Cerebellar cortex (tissue), 1 donor: ENCODE data around the gene ZFAND4.
"Not testable (repeated sequence)": the region's sequence is repeated elsewhere in the genome, so short reads cannot be mapped to it uniquely, and the experiment has no call there.

Experiments
- DNase-seq: peaks from one replicate; pipeline ENCODE4 v3.0.0-alpha.2; 2015; ENCODE audit warnings: low spot score

Gene ZFAND4

GRCh38 chr10:45589868-45590267 lies 82.7 kb downstream of the ZFAND4 start:
- no peak for DNase-seq

- no peak for DNase-seq
Measured at GRCh38 chr10:45589009-45589408, 83.6 kb downstream of the ZFAND4 start.

DNA sequence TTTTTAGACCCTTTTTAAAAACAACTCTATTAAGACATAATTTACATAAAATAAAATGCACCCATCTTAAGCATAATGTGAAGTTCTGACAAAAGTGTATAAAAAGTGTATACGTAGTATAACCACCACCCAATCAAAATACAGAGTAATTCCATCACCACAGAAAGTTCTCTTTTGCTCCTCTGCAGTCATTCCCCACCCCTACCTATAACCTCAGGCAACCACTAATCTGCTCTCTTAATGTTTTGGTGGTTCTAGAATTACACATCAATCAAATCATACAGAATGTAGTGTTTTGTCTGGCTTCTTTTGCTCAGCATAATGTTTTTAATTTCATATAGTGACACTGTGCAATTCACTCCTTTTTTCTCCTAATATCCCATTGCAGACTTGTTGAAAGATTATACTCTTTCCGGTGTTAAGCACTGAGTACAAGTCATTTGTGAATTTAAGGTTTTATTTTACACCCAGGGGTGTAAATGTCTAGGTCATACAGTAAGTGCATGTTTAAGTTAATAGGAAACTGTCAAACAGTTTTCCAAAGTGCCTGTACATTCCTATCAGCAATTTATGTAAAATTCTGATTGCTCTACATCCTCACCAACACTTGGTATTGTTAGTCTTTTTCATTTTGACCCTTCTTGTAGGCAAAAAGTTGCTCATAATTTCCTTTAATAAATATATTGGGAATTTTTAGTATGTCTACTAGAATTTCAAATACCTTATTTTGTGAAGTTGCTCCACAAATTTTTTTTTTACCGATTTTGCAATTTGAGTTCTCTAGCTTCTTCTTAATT lies 86.3 kb downstream of the ZFAND4 start:
- no peak for DNase-seq

DNA sequence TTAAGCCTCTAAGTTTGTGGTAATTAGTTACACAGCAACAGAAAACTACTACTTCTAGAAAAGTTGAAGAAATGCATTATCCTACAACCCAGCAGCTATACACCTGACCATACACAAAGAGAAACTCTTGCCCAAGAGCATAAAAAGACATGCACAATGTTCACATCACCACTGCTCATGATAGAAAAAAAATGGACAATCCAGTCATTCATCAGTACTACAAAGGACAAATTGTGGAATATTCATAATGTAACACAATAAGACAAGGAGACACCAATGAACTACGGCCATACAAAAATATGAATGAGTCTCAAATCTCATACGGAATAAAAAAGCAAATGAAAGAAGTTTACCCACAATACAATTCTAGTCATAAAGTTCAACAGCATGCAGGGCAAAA lies 87.4 kb downstream of the ZFAND4 start:
- no peak for DNase-seq

GRCh38 chr10:45582386-45582781 lies 90.2 kb downstream of the ZFAND4 start:
- no peak for DNase-seq

- DNase-seq = no peak
Measured at GRCh38 chr10:45581582-45582385, 90.8 kb downstream of the ZFAND4 start.

GRCh38 chr10:45581216-45581549 lies 91.4 kb downstream of the ZFAND4 start:
- no peak for DNase-seq

- DNase-seq = no peak
Measured at GRCh38 chr10:45580371-45581215, 92.0 kb downstream of the ZFAND4 start.

- no peak for DNase-seq
Measured at GRCh38 chr10:45578384-45578971, 94.1 kb downstream of the ZFAND4 start.

DNA sequence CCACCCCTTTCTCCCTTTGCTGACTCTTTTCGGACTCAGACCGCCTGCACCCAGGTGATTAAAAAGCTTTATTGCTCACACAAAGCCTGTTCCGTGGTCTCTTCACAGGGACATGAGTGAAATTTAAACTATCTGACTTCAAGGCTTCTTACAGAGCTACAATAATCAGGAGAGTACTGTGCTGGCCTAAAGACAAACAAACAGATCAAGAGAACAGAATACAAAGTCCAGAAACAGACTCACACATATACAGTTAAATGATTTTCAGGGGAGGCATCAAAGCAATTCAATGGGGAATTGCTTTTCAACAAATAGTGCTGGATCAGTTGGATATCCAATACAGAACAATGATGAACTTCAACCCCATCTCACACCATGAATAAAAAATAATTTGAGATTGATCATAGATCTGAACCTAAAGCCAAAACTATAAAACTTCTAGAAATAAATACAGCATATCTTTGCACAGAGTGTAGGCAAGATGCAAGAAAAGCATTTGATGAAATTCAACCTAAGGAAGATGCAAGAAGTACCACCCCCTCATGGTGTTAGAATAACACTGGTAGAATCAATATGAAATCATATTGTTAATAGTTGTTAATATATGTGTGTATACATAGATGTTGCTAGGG lies 96.5 kb downstream of the ZFAND4 start:
- no peak for DNase-seq

DNA sequence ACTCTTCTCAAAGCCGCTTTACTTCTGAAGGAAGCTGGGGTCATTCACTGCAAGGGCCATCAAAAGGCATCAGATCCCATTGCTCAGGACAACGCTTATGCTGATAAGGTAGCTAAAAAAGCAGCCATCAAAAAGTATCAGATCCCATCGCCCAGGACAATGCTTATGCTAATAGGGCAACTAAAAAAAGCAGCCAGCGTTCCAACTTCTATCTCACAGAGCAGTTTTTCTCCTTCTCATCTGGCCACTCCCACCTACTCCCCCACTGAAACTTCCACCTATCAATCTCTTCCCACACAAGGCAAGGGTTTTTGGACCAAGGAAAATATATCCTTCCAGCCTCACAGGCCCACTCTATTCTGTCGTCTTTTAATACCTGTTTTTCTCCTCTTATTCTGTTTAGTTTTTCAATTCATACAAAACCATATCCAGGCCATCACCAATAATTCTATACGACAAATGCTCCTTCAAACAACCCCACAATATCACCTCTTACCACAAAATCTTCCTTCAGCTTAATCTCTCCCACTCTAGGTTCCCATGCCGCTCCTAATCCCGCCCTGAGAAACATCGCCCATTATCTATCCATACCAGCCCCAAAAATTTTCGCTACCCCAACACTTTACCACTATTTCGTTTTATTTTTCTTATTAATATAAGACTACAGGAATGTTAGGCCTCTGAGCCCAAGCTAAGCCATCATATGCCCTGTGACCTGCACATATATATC lies 97.4 kb downstream of the ZFAND4 start:
- not testable (repeated sequence) for DNase-seq

GRCh38 chr10:45569471-45569870 lies 103.1 kb downstream of the ZFAND4 start:
- no peak for DNase-seq

DNA sequence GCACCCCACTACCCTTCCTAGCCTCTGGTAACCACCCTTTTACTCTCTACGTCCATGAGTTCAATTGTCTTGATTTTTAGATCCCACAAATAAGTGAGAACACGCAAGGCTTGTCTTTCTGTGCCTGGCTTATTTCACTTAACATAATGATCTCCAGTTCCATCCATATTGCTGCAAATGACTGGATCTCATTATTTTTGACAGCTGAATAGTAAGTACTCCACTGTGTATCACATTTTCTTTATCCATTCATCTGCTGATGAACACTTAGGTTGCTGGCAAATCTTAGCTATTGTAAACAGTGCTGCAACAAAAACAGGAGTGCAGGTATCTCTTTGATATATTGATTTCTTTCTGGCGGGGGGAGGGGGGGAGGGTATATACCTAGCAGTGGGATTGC lies 106.2 kb downstream of the ZFAND4 start:
- no peak for DNase-seq
